ENCODE results near the gene ZNF526. TPM values are rescaled to one million over a fixed set of nuclear protein-coding genes. Genes with fewer than 3 reads are reported as not detected.

Gene ZNF526
- total and polyA plus RNA-seq, 9 of the 15 experiments (the other 6 are each of a cell fraction or from before 2014, with no cell fraction given) = 1.3 to 17.9 (median 6.2) TPM

DNA sequence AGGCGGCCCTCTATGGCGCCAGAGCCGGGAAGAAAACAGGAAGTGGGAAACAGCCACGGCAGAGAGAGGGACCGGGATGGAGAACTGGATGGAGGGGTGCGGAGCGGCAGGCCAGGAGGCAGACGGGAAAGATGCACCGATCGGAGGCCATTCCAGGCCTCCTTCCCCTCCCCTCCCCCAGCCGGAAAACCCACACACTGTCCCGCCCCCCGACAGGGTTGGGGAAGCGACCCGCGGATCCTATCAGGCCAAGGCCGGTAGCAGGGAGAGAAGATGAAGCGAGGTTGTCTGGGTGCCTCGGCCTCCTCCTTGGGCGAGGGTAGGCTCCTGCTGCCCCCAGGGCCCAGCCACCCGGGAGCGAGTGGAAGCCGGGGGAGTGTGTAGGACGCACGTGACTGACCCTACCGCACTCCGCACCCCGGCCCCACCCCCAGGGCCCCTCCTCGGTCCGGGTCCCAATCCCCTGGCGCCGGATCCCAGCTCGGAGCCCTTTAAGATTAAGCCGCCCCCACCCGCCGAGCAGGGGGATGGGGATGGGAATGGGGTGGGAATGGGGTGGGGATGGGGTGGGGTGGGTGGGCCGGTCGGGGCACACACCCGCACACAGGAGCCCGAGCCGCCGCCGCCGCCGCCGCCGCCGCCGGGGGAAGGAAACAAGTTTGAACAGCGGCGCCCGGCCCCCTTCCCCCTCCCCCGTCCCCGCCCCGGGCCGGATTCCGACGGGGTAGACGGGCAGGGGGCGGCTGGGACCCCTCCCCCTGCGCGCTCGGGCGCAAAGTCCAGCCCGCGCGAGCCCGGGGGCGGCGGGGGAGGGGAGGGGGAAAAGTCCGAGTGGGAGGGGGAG lies 33.4 kb downstream of the ZNF526 start (continued):
- TF ChIP-seq, protein P1, sequence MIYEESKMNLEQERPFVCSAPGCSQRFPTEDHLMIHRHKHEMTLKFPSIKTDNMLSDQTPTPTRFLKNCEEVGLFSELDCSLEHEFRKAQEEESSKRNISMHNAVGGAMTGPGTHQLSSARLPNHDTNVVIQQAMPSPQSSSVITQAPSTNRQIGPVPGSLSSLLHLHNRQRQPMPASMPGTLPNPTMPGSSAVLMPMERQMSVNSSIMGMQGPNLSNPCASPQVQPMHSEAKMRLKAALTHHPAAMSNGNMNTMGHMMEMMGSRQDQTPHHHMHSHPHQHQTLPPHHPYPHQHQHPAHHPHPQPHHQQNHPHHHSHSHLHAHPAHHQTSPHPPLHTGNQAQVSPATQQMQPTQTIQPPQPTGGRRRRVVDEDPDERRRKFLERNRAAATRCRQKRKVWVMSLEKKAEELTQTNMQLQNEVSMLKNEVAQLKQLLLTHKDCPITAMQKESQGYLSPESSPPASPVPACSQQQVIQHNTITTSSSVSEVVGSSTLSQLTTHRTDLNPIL (CRISPR knock-in tag; IDR thresholded peaks at IDR 0.05) = no peak
- TF ChIP-seq PML (IDR thresholded peaks at IDR 0.05; ENCODE audit: low read length) (no peak; the same call in 1 of the 2 replicates), NRF1 (conservative IDR thresholded peaks at IDR 0.05 in 1 of 2, IDR thresholded peaks at IDR 0.05 in 1 of 2) (no peak), KDM5B (IDR thresholded peaks at IDR 0.05; ENCODE audit: insufficient replicate concordance, low read depth, low read length) (no peak), ZNF507 (tag; conservative IDR thresholded peaks at IDR 0.05) (no peak), DPF2 (IDR thresholded peaks at IDR 0.05) (0 out of 2 replicates have a peak, but pooled peaks have one; percentile 30), ARID2 (IDR thresholded peaks at IDR 0.05) (no peak), HLTF (IDR thresholded peaks at IDR 0.05) (no peak), MTF1 (CRISPR knock-in tag; IDR thresholded peaks at IDR 0.05; ENCODE audit: borderline replicate concordance) (no peak), SMAD1 (IDR thresholded peaks at IDR 0.05; ENCODE audit: low read depth, low read length, partially characterized antibody) (no peak), HDAC3 (IDR thresholded peaks at IDR 0.05; ENCODE audit: borderline replicate concordance, partially characterized antibody) (no peak), CREB1 (IDR thresholded peaks at IDR 0.05) (no peak), CREB1 (CRISPR knock-in tag; IDR thresholded peaks at IDR 0.05) (no peak)
- TF ChIP-seq, protein P2, sequence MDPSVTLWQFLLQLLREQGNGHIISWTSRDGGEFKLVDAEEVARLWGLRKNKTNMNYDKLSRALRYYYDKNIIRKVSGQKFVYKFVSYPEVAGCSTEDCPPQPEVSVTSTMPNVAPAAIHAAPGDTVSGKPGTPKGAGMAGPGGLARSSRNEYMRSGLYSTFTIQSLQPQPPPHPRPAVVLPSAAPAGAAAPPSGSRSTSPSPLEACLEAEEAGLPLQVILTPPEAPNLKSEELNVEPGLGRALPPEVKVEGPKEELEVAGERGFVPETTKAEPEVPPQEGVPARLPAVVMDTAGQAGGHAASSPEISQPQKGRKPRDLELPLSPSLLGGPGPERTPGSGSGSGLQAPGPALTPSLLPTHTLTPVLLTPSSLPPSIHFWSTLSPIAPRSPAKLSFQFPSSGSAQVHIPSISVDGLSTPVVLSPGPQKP (CRISPR knock-in tag; IDR thresholded peaks at IDR 0.05) = no peak
- TF ChIP-seq, protein P3, sequence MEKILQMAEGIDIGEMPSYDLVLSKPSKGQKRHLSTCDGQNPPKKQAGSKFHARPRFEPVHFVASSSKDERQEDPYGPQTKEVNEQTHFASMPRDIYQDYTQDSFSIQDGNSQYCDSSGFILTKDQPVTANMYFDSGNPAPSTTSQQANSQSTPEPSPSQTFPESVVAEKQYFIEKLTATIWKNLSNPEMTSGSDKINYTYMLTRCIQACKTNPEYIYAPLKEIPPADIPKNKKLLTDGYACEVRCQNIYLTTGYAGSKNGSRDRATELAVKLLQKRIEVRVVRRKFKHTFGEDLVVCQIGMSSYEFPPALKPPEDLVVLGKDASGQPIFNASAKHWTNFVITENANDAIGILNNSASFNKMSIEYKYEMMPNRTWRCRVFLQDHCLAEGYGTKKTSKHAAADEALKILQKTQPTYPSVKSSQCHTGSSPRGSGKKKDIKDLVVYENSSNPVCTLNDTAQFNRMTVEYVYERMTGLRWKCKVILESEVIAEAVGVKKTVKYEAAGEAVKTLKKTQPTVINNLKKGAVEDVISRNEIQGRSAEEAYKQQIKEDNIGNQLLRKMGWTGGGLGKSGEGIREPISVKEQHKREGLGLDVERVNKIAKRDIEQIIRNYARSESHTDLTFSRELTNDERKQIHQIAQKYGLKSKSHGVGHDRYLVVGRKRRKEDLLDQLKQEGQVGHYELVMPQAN (IDR thresholded peaks at IDR 0.05; ENCODE audit: borderline replicate concordance) = peak; percentile 86
- TF ChIP-seq, protein P4, sequence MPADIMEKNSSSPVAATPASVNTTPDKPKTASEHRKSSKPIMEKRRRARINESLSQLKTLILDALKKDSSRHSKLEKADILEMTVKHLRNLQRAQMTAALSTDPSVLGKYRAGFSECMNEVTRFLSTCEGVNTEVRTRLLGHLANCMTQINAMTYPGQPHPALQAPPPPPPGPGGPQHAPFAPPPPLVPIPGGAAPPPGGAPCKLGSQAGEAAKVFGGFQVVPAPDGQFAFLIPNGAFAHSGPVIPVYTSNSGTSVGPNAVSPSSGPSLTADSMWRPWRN (IDR thresholded peaks at IDR 0.05; ENCODE audit: low read depth) = no peak
- TF ChIP-seq, protein P5, sequence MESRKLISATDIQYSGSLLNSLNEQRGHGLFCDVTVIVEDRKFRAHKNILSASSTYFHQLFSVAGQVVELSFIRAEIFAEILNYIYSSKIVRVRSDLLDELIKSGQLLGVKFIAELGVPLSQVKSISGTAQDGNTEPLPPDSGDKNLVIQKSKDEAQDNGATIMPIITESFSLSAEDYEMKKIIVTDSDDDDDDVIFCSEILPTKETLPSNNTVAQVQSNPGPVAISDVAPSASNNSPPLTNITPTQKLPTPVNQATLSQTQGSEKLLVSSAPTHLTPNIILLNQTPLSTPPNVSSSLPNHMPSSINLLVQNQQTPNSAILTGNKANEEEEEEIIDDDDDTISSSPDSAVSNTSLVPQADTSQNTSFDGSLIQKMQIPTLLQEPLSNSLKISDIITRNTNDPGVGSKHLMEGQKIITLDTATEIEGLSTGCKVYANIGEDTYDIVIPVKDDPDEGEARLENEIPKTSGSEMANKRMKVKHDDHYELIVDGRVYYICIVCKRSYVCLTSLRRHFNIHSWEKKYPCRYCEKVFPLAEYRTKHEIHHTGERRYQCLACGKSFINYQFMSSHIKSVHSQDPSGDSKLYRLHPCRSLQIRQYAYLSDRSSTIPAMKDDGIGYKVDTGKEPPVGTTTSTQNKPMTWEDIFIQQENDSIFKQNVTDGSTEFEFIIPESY (CRISPR knock-in tag; IDR thresholded peaks at IDR 0.05) = no peak

Data from K562 (cell line).